ENCODE data around the gene SHC3. TPM values are rescaled to one million over a fixed set of nuclear protein-coding genes. Genes with fewer than 3 reads are reported as not detected.

SHC3 gene
- total RNA-seq, 1 experiment from 2014 or later, result 1.8 TPM

DNA sequence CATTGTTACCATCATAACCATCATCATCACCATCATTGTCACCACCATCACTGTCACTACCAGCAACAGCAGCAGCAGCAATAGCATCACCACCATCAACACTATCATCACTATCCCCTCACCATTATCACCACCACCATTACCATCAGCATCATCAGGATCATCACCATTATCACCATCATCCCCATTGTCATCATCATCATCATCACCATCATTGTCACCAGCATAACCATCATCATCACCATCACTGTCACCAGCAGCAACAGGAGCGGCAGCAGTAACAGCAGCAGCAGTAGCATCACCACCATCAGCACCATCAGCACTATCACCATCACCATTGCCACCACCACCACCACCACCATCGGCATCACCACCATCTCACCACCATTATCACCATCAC, 139.0 kb downstream of the SHC3 start:
- H3K27me3 Mint-ChIP-seq (ENCODE audit: low read depth), result no peaks in the 10 kb centered on the region; the same call in 1 of the 2 replicates
- WGBS (ENCODE audit: extremely low coverage, insufficient read length, low lambda C conversion rate), result no CpG with 5 or more reads among the region's 2 CpGs

More for the DNA sequence above, 139.0 kb downstream of the SHC3 start:
- H3K4me3 Mint-ChIP-seq, result no peak overlapping the region
- Histone ChIP-seq H2BK15ac (ENCODE audit: low read depth, low read length) (no peak overlapping the region), H3K23ac (ENCODE audit: insufficient read length, low read depth, low read length) (peak overlapping the region; percentile 8), H3K4me2 (ENCODE audit: insufficient read depth, insufficient read length, low read length) (no peak overlapping the region), H3K27me3 (ENCODE audit: insufficient read depth, low read length) (no peaks in the 10 kb centered on the region), H4K91ac (ENCODE audit: insufficient read length, low read depth, low read length) (no peak overlapping the region), H3K23me2 (ENCODE audit: insufficient read length, low read depth, low read length, poor library complexity, severe bottlenecking) (no peaks in the 10 kb centered on the region), H3K4ac (ENCODE audit: low read depth, low read length) (no peak overlapping the region), H3K79me1 (ENCODE audit: insufficient read depth, low read depth, low read length, poor library complexity, severe bottlenecking) (no peaks in the 10 kb centered on the region), H2BK12ac (ENCODE audit: insufficient read length, low read depth, low read length) (no peak overlapping the region), H2BK20ac (ENCODE audit: low read depth, low read length, poor library complexity, severe bottlenecking) (no peak overlapping the region), H3T11ph (ENCODE audit: low read length) (no peak overlapping the region), H3K9ac (ENCODE audit: extremely low read depth, insufficient read length, low read length) (no peak overlapping the region), H4K20me1 (ENCODE audit: control insufficient read depth, insufficient read depth, insufficient read length) (no peaks in the 10 kb centered on the region), H3K56ac (ENCODE audit: insufficient read length, low read depth, low read length) (no peak overlapping the region), H3K18ac (ENCODE audit: insufficient read length, low read depth, low read length) (no peak overlapping the region), H3K9me3 (ENCODE audit: control insufficient read depth, low read depth, low read length) (no peaks in the 10 kb centered on the region), H3K27ac (ENCODE audit: insufficient read length, low read depth, low read length) (no peak overlapping the region), H2AFZ (ENCODE audit: low read length) (no peak overlapping the region), H3K4me1 (ENCODE audit: insufficient read depth, low read length) (no peaks in the 10 kb centered on the region), H3K79me2 (ENCODE audit: insufficient read depth, low read length) (no peaks in the 10 kb centered on the region), H3K14ac (ENCODE audit: insufficient read depth, low read length) (no peak overlapping the region), H2AK5ac (ENCODE audit: insufficient read length, low read length) (no peak overlapping the region), H4K5ac (ENCODE audit: insufficient read length, low read depth, low read length) (peak overlapping the region; percentile 38), H4K8ac (replicated peaks; ENCODE audit: insufficient read length, low read depth, low read length) (no peak overlapping the region), H2BK120ac (ENCODE audit: low read depth, low read length, poor library complexity, severe bottlenecking) (no peak overlapping the region), H2BK5ac (ENCODE audit: insufficient read length, low read length) (no peak overlapping the region)
- no peak overlapping the region for H3K27ac Mint-ChIP-seq
- no peak for DNase-seq
- H3K4me1 Mint-ChIP-seq, result no peaks in the 10 kb centered on the region
- TF ChIP-seq CTCF (conservative IDR thresholded peaks at IDR 0.05), result no peak
- no peaks in the 10 kb centered on the region for H3K9me3 Mint-ChIP-seq
- H3K36me3 Mint-ChIP-seq (ENCODE audit: insufficient read depth in 1 of 3, low read depth in 3 of 3), result no peaks in the 10 kb centered on the region

Measured in H9 (cell line).